ENCODE results near the gene INPP4A.
A peak's percentile ranks its signal among the peaks of the same experiment; 100 is the strongest.

Gene INPP4A

DNA sequence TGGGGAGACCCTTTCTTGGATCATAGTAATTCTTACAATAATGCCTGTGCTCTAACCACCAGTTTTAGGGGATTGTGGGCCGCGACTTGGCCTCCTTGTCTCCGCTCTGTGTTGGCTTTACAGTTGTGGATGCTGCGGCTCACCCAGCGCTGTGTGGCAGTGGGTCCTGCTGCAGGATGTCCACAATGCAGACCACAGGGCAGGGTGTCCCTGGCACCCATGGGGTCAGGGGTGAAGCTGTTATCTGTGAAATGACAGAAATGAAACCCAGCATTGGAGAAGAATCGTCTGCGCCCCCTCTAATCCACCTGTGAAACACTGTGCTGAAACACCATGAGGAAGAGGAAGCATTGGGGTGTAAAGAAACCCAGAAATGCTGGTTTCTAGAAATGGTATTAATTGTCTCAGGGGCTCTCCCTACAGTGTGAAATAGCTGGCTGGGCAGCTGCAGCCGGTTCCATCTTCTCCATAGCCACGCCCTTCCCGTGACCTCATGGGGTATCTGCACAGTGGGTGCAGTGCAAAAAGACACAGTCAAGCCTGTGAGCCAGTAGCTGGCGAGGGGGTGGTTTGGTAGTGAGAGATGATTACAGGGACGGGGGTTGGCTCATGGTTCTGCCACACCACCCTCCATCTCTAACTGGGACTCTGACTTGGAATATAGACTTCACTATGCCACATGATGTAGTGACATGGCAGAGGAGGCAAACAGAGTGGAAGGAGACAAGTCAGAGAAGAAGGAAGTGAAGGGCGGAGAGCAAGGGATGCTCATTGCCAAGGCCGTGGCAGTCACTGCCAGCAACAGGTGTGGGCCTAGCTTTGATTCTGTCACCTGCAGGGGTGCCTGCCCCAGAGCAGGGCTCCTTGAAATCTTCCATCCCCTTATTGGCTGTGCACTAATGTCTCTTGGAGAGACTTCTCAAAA lies 16.2 kb downstream of the INPP4A start:
- in situ Hi-C loops (cut with MboI; ENCODE audit: low sequenced_read_pairs, unreplicated experiment), result no loop called here
- TF ChIP-seq, protein P1, sequence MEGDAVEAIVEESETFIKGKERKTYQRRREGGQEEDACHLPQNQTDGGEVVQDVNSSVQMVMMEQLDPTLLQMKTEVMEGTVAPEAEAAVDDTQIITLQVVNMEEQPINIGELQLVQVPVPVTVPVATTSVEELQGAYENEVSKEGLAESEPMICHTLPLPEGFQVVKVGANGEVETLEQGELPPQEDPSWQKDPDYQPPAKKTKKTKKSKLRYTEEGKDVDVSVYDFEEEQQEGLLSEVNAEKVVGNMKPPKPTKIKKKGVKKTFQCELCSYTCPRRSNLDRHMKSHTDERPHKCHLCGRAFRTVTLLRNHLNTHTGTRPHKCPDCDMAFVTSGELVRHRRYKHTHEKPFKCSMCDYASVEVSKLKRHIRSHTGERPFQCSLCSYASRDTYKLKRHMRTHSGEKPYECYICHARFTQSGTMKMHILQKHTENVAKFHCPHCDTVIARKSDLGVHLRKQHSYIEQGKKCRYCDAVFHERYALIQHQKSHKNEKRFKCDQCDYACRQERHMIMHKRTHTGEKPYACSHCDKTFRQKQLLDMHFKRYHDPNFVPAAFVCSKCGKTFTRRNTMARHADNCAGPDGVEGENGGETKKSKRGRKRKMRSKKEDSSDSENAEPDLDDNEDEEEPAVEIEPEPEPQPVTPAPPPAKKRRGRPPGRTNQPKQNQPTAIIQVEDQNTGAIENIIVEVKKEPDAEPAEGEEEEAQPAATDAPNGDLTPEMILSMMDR (IDR thresholded peaks at IDR 0.05; ENCODE audit: borderline replicate concordance, control extremely low read depth, extremely low read depth, insufficient read depth, missing control alignments), result no peak
- DNase-seq (ENCODE audit: low spot score), result peak; percentile 71

DNA sequence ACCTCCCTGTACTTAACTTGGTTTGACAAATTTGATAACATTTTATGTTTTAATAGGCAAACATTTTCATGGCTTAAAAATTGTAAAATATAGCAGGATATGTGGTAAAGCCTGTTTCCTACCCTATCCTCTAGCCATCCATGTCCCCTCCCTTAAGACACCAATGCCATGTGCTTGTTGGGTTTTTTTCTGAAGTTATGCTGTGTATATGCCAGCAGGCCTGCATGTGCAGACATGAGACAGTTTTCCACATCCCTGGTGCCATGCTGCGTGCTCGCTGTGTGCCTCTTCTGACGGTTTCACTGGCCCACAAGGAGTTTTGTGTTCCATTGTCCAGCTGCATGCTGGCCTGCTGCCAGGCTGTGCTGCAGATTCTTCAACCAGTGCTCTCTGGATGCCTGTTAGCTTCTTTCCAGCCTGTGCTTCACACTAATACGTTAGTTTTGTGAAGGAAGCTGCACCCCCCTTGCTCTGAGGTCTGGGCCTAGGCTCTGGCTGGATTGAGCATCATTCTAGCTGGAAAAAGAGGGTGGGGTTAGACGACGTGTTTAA lies 16.9 kb downstream of the INPP4A start:
- in situ Hi-C loops (cut with MboI; ENCODE audit: low sequenced_read_pairs, unreplicated experiment), result no loop called here
- TF ChIP-seq, protein P1 (IDR thresholded peaks at IDR 0.05; ENCODE audit: borderline replicate concordance, control extremely low read depth, extremely low read depth, insufficient read depth, missing control alignments), result no peak
- no peak for DNase-seq (ENCODE audit: low spot score)

DNA sequence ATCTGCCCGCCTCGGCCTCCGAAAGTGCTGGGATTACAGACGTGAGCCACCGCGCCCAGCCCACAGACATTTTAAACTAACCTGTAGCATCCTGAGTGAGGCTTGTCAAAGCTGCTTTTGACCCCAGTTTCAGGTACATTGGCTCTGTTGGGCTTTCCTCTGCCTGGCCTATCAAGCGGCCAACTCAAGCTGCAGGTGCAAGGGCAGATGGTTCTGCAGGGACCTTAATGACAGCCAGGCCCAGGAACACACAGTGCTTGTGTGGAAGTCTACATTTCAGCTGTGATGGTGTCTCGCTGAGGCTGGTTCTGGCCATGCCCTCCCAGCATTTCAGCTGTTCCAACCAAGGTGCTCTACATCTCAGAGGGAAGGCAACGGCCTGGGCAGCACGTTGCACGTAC lies 18.4 kb downstream of the INPP4A start:
- in situ Hi-C loops (cut with MboI; ENCODE audit: low sequenced_read_pairs, unreplicated experiment), result no loop called here
- no peak for DNase-seq (ENCODE audit: low spot score)
- TF ChIP-seq, protein P1 (IDR thresholded peaks at IDR 0.05; ENCODE audit: borderline replicate concordance, control extremely low read depth, extremely low read depth, insufficient read depth, missing control alignments), result no peak

DNA sequence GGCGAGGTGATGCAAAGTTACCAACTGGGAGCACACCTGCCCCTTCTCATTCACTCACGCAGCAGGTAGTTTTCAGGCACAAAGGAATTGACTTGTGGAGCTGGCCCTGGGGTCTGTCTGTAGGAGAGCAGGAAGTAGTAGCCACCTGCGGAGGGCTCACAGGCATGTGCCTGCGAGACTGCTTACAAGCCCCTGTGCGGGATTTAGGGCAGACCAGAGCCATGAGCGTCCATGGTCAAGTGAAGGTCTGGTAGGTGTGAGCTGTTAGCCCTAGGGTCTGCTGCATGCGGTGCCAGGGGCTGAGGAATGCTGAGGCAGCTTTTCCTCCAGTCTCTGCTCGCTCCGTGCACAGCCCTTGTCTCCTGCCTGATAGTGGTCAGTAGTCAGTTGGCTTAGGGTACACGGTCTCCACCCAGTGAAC lies 18.9 kb downstream of the INPP4A start:
- in situ Hi-C loops (cut with MboI; ENCODE audit: low sequenced_read_pairs, unreplicated experiment), result no loop called here
- DNase-seq (ENCODE audit: low spot score), result no peak

DNA sequence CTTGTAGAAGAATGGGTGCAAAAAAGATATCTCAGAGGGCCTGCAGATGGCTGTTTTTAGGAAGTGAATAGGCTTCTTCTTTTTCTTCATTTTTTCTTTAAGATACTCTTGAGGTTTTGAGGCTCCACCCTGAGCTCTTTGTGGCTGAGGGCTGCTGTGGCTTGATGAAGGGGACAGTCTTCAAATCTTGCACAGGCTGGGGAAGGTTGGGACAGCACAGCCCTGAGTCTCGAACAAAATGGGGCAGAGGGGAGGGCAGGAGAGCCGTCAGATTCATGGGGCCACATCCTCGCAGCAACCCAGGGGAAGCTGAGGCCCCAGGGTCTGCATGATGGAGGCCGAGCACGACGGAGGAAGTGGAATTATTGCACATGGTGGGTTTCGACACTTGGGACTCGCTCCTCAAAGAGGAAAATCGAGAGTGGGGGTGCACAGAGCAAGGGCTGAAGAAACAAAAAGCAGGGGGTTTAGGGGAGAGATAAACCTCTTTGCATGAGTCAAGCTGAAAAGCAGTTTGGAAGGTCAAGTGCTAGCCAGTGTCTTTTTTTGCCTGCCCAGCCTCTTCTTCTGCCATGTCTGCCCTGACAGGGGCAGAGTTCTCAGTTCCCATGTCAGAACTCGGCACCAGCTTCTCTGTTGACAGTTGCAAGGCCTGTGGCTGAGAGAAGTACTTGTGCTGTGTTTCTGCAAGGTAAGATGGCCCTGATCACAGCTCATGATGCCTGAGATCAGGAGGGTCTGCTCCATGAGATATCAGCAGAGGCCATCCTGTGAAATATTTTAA lies 19.5 kb downstream of the INPP4A start:
- TF ChIP-seq, protein P1 (IDR thresholded peaks at IDR 0.05; ENCODE audit: borderline replicate concordance, control extremely low read depth, extremely low read depth, insufficient read depth, missing control alignments), result no peak
- in situ Hi-C loops (cut with MboI; ENCODE audit: low sequenced_read_pairs, unreplicated experiment), result no loop called here
- no peak for DNase-seq (ENCODE audit: low spot score)

More for the DNA sequence above, 18.9 kb downstream of the INPP4A start:
- TF ChIP-seq, protein P1 (IDR thresholded peaks at IDR 0.05; ENCODE audit: borderline replicate concordance, control extremely low read depth, extremely low read depth, insufficient read depth, missing control alignments), result no peak

DNA sequence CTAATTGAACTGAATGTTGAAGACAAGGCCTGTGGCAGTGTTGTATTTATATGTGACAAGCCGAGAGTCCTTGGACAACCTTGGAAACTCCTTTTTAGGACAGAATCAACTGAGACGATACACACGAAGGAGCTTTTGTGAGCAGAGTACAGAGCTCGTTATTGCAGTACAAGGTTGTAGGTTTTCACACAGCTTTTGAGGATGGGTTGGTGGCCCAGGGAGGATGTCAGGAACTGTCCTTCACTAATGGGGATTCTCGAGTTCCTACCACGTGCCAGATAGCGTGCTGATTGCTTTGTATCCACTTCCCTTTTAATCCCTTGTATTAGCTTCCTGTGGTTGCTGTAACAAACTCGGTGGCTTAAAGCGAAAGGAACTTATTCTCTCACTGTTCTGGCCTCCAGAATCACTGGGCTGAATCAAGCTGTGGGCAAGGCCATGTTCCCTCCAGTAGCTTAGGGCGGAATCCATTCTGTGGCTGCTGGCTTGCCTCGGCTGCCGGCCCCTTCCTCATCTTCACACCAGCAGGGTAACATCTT lies 20.2 kb downstream of the INPP4A start:
- in situ Hi-C loops (cut with MboI; ENCODE audit: low sequenced_read_pairs, unreplicated experiment), result no loop called here
- peak; percentile 62 for DNase-seq (ENCODE audit: low spot score)
- TF ChIP-seq, protein P1 (IDR thresholded peaks at IDR 0.05; ENCODE audit: borderline replicate concordance, control extremely low read depth, extremely low read depth, insufficient read depth, missing control alignments), result no peak
